ENCODE measurements around the gene CCN5.

DNA sequence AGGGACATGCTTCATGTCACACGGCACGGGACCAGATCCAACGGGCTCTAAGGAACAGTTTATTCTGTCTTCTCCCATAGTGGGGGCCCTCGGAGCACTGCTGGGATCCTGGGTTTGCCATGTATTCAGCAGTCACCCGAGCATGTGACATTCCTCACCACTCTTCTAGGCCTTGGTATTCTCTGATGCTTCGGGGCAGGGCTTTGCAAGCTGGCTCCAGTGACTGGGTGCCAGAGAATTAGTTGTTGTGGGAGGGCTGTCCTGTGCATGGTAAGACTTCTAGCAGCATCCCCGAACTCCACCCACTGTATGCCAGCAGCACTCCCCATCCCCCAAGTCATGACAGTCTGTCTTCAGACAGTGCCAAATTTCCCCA lies 5.4 kb downstream of the CCN5 start:
- TF ChIP-seq, protein P1, sequence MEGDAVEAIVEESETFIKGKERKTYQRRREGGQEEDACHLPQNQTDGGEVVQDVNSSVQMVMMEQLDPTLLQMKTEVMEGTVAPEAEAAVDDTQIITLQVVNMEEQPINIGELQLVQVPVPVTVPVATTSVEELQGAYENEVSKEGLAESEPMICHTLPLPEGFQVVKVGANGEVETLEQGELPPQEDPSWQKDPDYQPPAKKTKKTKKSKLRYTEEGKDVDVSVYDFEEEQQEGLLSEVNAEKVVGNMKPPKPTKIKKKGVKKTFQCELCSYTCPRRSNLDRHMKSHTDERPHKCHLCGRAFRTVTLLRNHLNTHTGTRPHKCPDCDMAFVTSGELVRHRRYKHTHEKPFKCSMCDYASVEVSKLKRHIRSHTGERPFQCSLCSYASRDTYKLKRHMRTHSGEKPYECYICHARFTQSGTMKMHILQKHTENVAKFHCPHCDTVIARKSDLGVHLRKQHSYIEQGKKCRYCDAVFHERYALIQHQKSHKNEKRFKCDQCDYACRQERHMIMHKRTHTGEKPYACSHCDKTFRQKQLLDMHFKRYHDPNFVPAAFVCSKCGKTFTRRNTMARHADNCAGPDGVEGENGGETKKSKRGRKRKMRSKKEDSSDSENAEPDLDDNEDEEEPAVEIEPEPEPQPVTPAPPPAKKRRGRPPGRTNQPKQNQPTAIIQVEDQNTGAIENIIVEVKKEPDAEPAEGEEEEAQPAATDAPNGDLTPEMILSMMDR (IDR thresholded peaks at IDR 0.05; ENCODE audit: low read depth, low read length) = no peak
- no peak for TF ChIP-seq MYC (IDR thresholded peaks at IDR 0.05; ENCODE audit: low read depth, low read length)
